CD14-positive monocyte (primary cell): ENCODE results near the gene ZGPAT. TPM values are rescaled to one million over a fixed set of nuclear protein-coding genes. Genes with fewer than 3 reads are reported as not detected.

Experiments used
- DNase-seq, 3 donors: peaks; one replicate each; pipeline ENCODE4 v3.0.0-alpha.2; 2011 to 2022
- H2AFZ ChIP-seq: 2 replicates; pipeline ENCODE4 v1.6.0; 2012; ENCODE audit warnings: mild to moderate bottlenecking, low read depth, low read length, inconsistent platforms; ENCODE audit not compliant: insufficient read depth, poor library complexity, severe bottlenecking
- H3K27ac ChIP-seq, 2 donors: 1 replicate in 1 of 2; 2 replicates in 1 of 2; pipeline ENCODE4 v1.5.1; 2012 to 2013; ENCODE audit warnings: low read length in 2 of 2, control low read depth in 1 of 2, inconsistent platforms in 1 of 2, low read depth in 1 of 2, mild to moderate bottlenecking in 1 of 2
- H3K27me3 ChIP-seq, 2 donors: one replicate each; pipeline versions ENCODE4 v1.6.0 to v1.6.1; 2011 to 2013; ENCODE audit warnings: low read length in 2 of 2; ENCODE audit not compliant: control insufficient read depth in 2 of 2, insufficient read depth in 2 of 2
- H3K36me3 ChIP-seq, 2 donors: replicated peaks in 1 of 2; 1 replicate in 1 of 2; 2 replicates in 1 of 2; pipeline versions ENCODE4 v1.5.1 to v1.6.1; 2012 to 2013; ENCODE audit warnings: low read length in 2 of 2, control low read depth in 1 of 2, inconsistent platforms in 1 of 2, mild to moderate bottlenecking in 1 of 2; ENCODE audit not compliant: insufficient read depth in 2 of 2, control insufficient read depth in 1 of 2
- H3K4me1 ChIP-seq, 2 donors: 1 replicate in 1 of 2; 2 replicates in 1 of 2; pipeline versions ENCODE4 v1.5.1 to v1.6.1; 2012 to 2013; ENCODE audit warnings: low read length in 2 of 2, control low read depth in 1 of 2, inconsistent platforms in 1 of 2, mild to moderate bottlenecking in 1 of 2, moderate library complexity in 1 of 2; ENCODE audit not compliant: insufficient read depth in 2 of 2, control insufficient read depth in 1 of 2
- H3K4me2 ChIP-seq: replicated peaks from 2 replicates; pipeline ENCODE3; 2012; ENCODE audit warnings: low read length, moderate library complexity, mild to moderate bottlenecking; ENCODE audit not compliant: poor library complexity, severe bottlenecking; ENCODE audit errors: extremely low read depth
- H3K4me3 ChIP-seq, 3 experiments: fragments of 200-600 bp in 1 of 3; sonication (generic) in 1 of 3; replicated peaks in 1 of 3; 1 replicate in 2 of 3; 2 replicates in 1 of 3; pipeline ENCODE4 v1.5.1; 2011 to 2013; ENCODE audit warnings: low read length in 3 of 3, mild to moderate bottlenecking in 3 of 3, control low read depth in 2 of 3, low read depth in 2 of 3, inconsistent platforms in 1 of 3, moderate library complexity in 1 of 3
- H3K79me2 ChIP-seq: 2 replicates; pipeline ENCODE4 v1.6.0; 2012; ENCODE audit warnings: mild to moderate bottlenecking, control low read depth, inconsistent platforms, low read length, moderate library complexity; ENCODE audit not compliant: insufficient read depth
- H3K9ac ChIP-seq: 2 replicates; pipeline ENCODE4 v1.6.0; 2017; ENCODE audit warnings: low read length, mild to moderate bottlenecking; ENCODE audit not compliant: insufficient read depth, poor library complexity, severe bottlenecking
- H3K9me3 ChIP-seq, 2 donors: replicated peaks in 1 of 2; 1 replicate in 1 of 2; 2 replicates in 1 of 2; pipeline versions ENCODE4 v1.5.1 to v1.6.1; 2012 to 2013; ENCODE audit warnings: low read length in 2 of 2, control low read depth in 1 of 2; ENCODE audit not compliant: control insufficient read depth in 1 of 2, insufficient read depth in 1 of 2
- H4K20me1 ChIP-seq: 2 replicates; pipeline ENCODE4 v1.6.0; 2012; ENCODE audit warnings: mild to moderate bottlenecking, low read length, control low read depth, moderate library complexity; ENCODE audit not compliant: insufficient read depth
- H3K27ac Mint-ChIP-seq, 7 donors: one replicate each; pipeline ENCODE4 v1.8.0; 2020; ENCODE audit warnings: mild to moderate bottlenecking in 7 of 7, mixed read lengths in 7 of 7, moderate library complexity in 6 of 7, inconsistent platforms in 2 of 7
- H3K27me3 Mint-ChIP-seq, 3 donors: one replicate each; pipeline ENCODE4 v1.8.0; 2021 to 2022; ENCODE audit warnings: low read depth in 3 of 3, mild to moderate bottlenecking in 3 of 3, mixed read lengths in 3 of 3, moderate library complexity in 3 of 3, inconsistent platforms in 1 of 3
- H3K36me3 Mint-ChIP-seq, 2 donors: one replicate each; pipeline ENCODE4 v1.8.0; 2020; ENCODE audit warnings: mixed read lengths in 2 of 2, inconsistent platforms in 1 of 2, mild to moderate bottlenecking in 1 of 2
- H3K4me1 Mint-ChIP-seq: one replicate; pipeline ENCODE4 v1.8.0; 2020; ENCODE audit warnings: mild to moderate bottlenecking, mixed read lengths
- H3K4me3 Mint-ChIP-seq, 2 donors: one replicate each; pipeline ENCODE4 v1.8.0; 2020; ENCODE audit warnings: mild to moderate bottlenecking in 2 of 2, mixed read lengths in 2 of 2, moderate library complexity in 1 of 2
- H3K9me3 Mint-ChIP-seq, 7 donors: one replicate each; pipeline ENCODE4 v1.8.0; 2020 to 2022; ENCODE audit warnings: mixed read lengths in 7 of 7, mild to moderate bottlenecking in 6 of 7, moderate library complexity in 6 of 7, inconsistent platforms in 2 of 7
- WGBS: methylation state at CpG from one replicate; pipeline ENCODE4 v1.1.5; 2013; ENCODE audit warnings: missing lambda C conversion rate; ENCODE audit not compliant: insufficient coverage; 5-methylcytosine and 5-hydroxymethylcytosine counted together
- intact Hi-C, 2 donors: fragments of 100-400 bp; cut with micrococcal nuclease; formaldehyde crosslinking; loops; one replicate each; pipeline versions ENCODE4 v1.15.0 to v1.15.1; 2023
- polyA plus RNA-seq, 3 donors: library from polyadenylated mRNA; depleted of rRNA in 1 of 3; unstranded in 2 of 3; stranded (reverse) in 1 of 3; fragments of 300-500 nt in 2 of 3; fragments of >200 nt in 1 of 3; fragmentation: Illumina TruSeq in 2 of 3; gene quantifications; 1 replicate in 2 of 3; 2 replicates in 1 of 3; pipeline ENCODE4 v1.2.3, GENCODE V29; 2012 to 2021
- TF ChIP-seq, protein P1 (sequence below): fragments of 200-600 bp; IDR thresholded peaks from one replicate; pipeline ENCODE4 v1.8.0; 2022; ENCODE audit warnings: antibody characterized with exemption, mild to moderate bottlenecking

The ZGPAT gene
- polyA plus RNA-seq, 3 donors = 24.2 to 58.6 (median 28.3) TPM

GRCh38 chr20:63678667-63679465 lies 29.0 kb upstream of the ZGPAT start:
- intact Hi-C loops = no loop called here
- TF ChIP-seq, protein P1, sequence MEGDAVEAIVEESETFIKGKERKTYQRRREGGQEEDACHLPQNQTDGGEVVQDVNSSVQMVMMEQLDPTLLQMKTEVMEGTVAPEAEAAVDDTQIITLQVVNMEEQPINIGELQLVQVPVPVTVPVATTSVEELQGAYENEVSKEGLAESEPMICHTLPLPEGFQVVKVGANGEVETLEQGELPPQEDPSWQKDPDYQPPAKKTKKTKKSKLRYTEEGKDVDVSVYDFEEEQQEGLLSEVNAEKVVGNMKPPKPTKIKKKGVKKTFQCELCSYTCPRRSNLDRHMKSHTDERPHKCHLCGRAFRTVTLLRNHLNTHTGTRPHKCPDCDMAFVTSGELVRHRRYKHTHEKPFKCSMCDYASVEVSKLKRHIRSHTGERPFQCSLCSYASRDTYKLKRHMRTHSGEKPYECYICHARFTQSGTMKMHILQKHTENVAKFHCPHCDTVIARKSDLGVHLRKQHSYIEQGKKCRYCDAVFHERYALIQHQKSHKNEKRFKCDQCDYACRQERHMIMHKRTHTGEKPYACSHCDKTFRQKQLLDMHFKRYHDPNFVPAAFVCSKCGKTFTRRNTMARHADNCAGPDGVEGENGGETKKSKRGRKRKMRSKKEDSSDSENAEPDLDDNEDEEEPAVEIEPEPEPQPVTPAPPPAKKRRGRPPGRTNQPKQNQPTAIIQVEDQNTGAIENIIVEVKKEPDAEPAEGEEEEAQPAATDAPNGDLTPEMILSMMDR = no peak

GRCh38 chr20:63679799-63680305 lies 28.0 kb upstream of the ZGPAT start:
- H3K9me3 Mint-ChIP-seq = peaks cover 0 to 2% (median 0%) of the 10 kb centered on the region in 7 donors
- Histone ChIP-seq H3K79me2 (no peaks in the 10 kb centered on the region), H3K9me3 (no peaks in the 10 kb centered on the region), H3K4me2 (no peak overlapping the region), H3K9ac (no peak overlapping the region), H3K4me3 (no peak overlapping the region), H4K20me1 (no peaks in the 10 kb centered on the region), H3K27ac (no peak overlapping the region), H3K27me3 (no peaks in the 10 kb centered on the region), H3K4me1 (peaks cover 0 to 9% of the 10 kb centered on the region in 2 donors), H2AFZ (no peak overlapping the region), H3K36me3 (peaks cover 22 to 46% of the 10 kb centered on the region in 2 donors)
- H3K4me3 Mint-ChIP-seq = no peak overlapping the region
- H3K27ac Mint-ChIP-seq = no peak overlapping the region
- intact Hi-C loops = no loop called here
- 95% methylated on average over 19 of the region's 19 CpGs for WGBS
- TF ChIP-seq, protein P1 = no peak
- no peak for DNase-seq
- H3K27me3 Mint-ChIP-seq = no peaks in the 10 kb centered on the region
- peaks cover 4% of the 10 kb centered on the region for H3K4me1 Mint-ChIP-seq
- peaks cover 35 to 52% of the 10 kb centered on the region in 2 donors for H3K36me3 Mint-ChIP-seq

More at GRCh38 chr20:63678667-63679465, 29.0 kb upstream of the ZGPAT start:
- Histone ChIP-seq H3K9ac (no peak overlapping the region), H3K79me2 (no peaks in the 10 kb centered on the region), H3K36me3 (peaks cover 29 to 56% of the 10 kb centered on the region in 2 donors), H4K20me1 (no peaks in the 10 kb centered on the region), H3K27ac (no peak overlapping the region), H3K4me1 (peaks cover 0 to 7% of the 10 kb centered on the region in 2 donors), H2AFZ (no peak overlapping the region), H3K4me2 (no peak overlapping the region), H3K27me3 (no peaks in the 10 kb centered on the region), H3K9me3 (no peaks in the 10 kb centered on the region), H3K4me3 (no peak overlapping the region)
- Mint-ChIP-seq H3K27ac (peak overlapping the region in 1 of 7 donors; percentile 46), H3K4me1 (no peaks in the 10 kb centered on the region), H3K9me3 (peaks cover 0 to 2% (median 0%) of the 10 kb centered on the region in 7 donors), H3K36me3 (peaks cover 33 to 57% of the 10 kb centered on the region in 2 donors), H3K27me3 (no peaks in the 10 kb centered on the region), H3K4me3 (no peak overlapping the region)
- DNase-seq = no peak
- WGBS = 93% methylated on average over 33 of the region's 38 CpGs
